PC-3 (cell line): Measurements from ENCODE around the gene GLG1.
"Not testable (repeated sequence)": the region's sequence is repeated elsewhere in the genome, so short reads cannot be mapped to it uniquely, and the experiment has no call there.

Experiments used
- CTCF ChIP-seq: fragments of 300-600 bp; sonication (generic); conservative IDR thresholded peaks from 2 replicates; pipeline ENCODE4 v1.5.1; 2017; ENCODE audit warnings: antibody characterized with exemption, low read depth, mild to moderate bottlenecking, low read length
- EZH2 ChIP-seq: fragments of 300-600 bp; sonication (generic); IDR thresholded peaks from one replicate; pipeline ENCODE4 v1.6.1; 2017; ENCODE audit warnings: antibody characterized with exemption, mild to moderate bottlenecking, low read length; ENCODE audit not compliant: unreplicated experiment

- TF ChIP-seq CTCF, EZH2: not testable (repeated sequence)
Observed at GRCh38 chr16:74410057-74410957, 196.6 kb downstream of the GLG1 start.
